Smooth muscle cell (in vitro differentiated cells): Measurements from ENCODE around the gene KLHDC7A. TPM values are rescaled to one million over a fixed set of nuclear protein-coding genes. Genes with fewer than 3 reads are reported as not detected.

Experiments used
- DNase-seq: peaks from one replicate; lab custom pipeline; 2025; ENCODE audit not compliant: unreplicated experiment; lab: John Stamatoyannopoulos, UW
- H2AFZ ChIP-seq: fragments of 200-600 bp; sonication (generic); 2 replicates; pipeline ENCODE4 v1.6.0; 2016; ENCODE audit warnings: antibody characterized with exemption, low read depth, mild to moderate bottlenecking
- H3F3A ChIP-seq: fragments of 200-600 bp; sonication (generic); 2 replicates; pipeline ENCODE4 v1.6.0; 2017; ENCODE audit warnings: antibody characterized with exemption, low read depth
- H3K27ac ChIP-seq: fragments of 200-600 bp; sonication (generic); 2 replicates; pipeline ENCODE4 v1.5.1; 2016; ENCODE audit warnings: low read depth, mild to moderate bottlenecking
- H3K27me3 ChIP-seq: fragments of 200-600 bp; sonication (generic); 2 replicates; pipeline ENCODE4 v1.6.1; 2016; ENCODE audit warnings: low read depth, mild to moderate bottlenecking
- H3K36me3 ChIP-seq: fragments of 200-600 bp; sonication (generic); 2 replicates; pipeline ENCODE4 v1.5.1; 2016; ENCODE audit warnings: low read depth
- H3K4me1 ChIP-seq: fragments of 200-600 bp; sonication (generic); 2 replicates; pipeline ENCODE4 v1.5.1; 2016; ENCODE audit warnings: low read depth
- H3K4me2 ChIP-seq: fragments of 200-600 bp; sonication (generic); 2 replicates; pipeline ENCODE4 v1.6.0; 2016; ENCODE audit warnings: mild to moderate bottlenecking
- H3K4me3 ChIP-seq: fragments of 200-600 bp; sonication (generic); 2 replicates; pipeline ENCODE4 v1.5.1; 2016; ENCODE audit warnings: mild to moderate bottlenecking
- H3K79me2 ChIP-seq: fragments of 200-600 bp; sonication (generic); 2 replicates; pipeline ENCODE4 v1.6.0; 2016; ENCODE audit warnings: low read depth, mild to moderate bottlenecking
- H3K9ac ChIP-seq: fragments of 200-600 bp; sonication (generic); 2 replicates; pipeline ENCODE4 v1.6.0; 2016; ENCODE audit warnings: low read depth
- H3K9me3 ChIP-seq: fragments of 200-600 bp; sonication (generic); replicated peaks from 2 replicates; pipeline ENCODE4 v1.5.1; 2016; ENCODE audit warnings: low read depth
- H4K20me1 ChIP-seq: fragments of 200-600 bp; sonication (generic); 2 replicates; pipeline ENCODE4 v1.6.0; 2016; ENCODE audit warnings: low read depth
- CTCF ChIP-seq: fragments of 200-600 bp; sonication (generic); IDR thresholded peaks from 2 replicates; pipeline ENCODE4 v1.5.1; 2017; ENCODE audit warnings: borderline replicate concordance, mild to moderate bottlenecking, antibody characterized with exemption; ENCODE audit not compliant: insufficient read depth, poor library complexity, severe bottlenecking
- WGBS: methylation state at CpG from one replicate; pipeline ENCODE4 v1.1.7; 2016; ENCODE audit warnings: low lambda C conversion rate; 5-methylcytosine and 5-hydroxymethylcytosine counted together
- polyA plus RNA-seq: library from polyadenylated mRNA; unstranded; fragments of >200 nt; fragmentation: Nextera tagmentation; extraction: Ambion mirVana; gene quantifications from 2 replicates; pipeline ENCODE4 v1.2.1, GENCODE V29; 2016
- total RNA-seq: library from RNA; depleted of rRNA; stranded (reverse); fragments of >200 nt; gene quantifications from 2 replicates; pipeline ENCODE4 v1.2.3, GENCODE V29; 2014

The KLHDC7A gene
- total and polyA plus RNA-seq, 2 experiments from 2014 or later: 0.41 TPM; not detected in 1

- no peak overlapping the region for H3K27ac ChIP-seq
- DNase-seq: no peak
- no peaks in the 10 kb centered on the region for H3K79me2 ChIP-seq
- H3F3A ChIP-seq: no peaks in the 10 kb centered on the region
- no peaks in the 10 kb centered on the region for H3K9me3 ChIP-seq
- H2AFZ ChIP-seq: no peak overlapping the region
- 78% methylated on average over 3 of the region's 3 CpGs for WGBS
- no peak overlapping the region for H3K9ac ChIP-seq
- no peaks in the 10 kb centered on the region for H3K36me3 ChIP-seq
- no peaks in the 10 kb centered on the region for H4K20me1 ChIP-seq
- H3K4me3 ChIP-seq: no peak overlapping the region
- no peaks in the 10 kb centered on the region for H3K4me1 ChIP-seq
- peaks cover 12% of the 10 kb centered on the region for H3K27me3 ChIP-seq
- TF ChIP-seq CTCF: no peak
- H3K4me2 ChIP-seq: no peak overlapping the region
Measured at GRCh38 chr1:18504609-18505008, 23.9 kb downstream of the KLHDC7A start.

- no peak overlapping the region for H3K4me2 ChIP-seq
- no peak overlapping the region for H2AFZ ChIP-seq
- no peaks in the 10 kb centered on the region for H3K79me2 ChIP-seq
- no peak for DNase-seq
- H3K27ac ChIP-seq: no peak overlapping the region
- no peaks in the 10 kb centered on the region for H3K9me3 ChIP-seq
- no peaks in the 10 kb centered on the region for H3F3A ChIP-seq
- H3K9ac ChIP-seq: no peak overlapping the region
- H3K27me3 ChIP-seq: peaks cover 1% of the 10 kb centered on the region
- no peaks in the 10 kb centered on the region for H4K20me1 ChIP-seq
- H3K36me3 ChIP-seq: no peaks in the 10 kb centered on the region
- no peak for TF ChIP-seq CTCF
- H3K4me1 ChIP-seq: no peaks in the 10 kb centered on the region
- H3K4me3 ChIP-seq: no peak overlapping the region
Measured at GRCh38 chr1:18505666-18506065, 24.9 kb downstream of the KLHDC7A start.

- WGBS: 88% methylated on average over 1 of the region's 1 CpG
Measured at GRCh38 chr1:18508084-18508483, 27.4 kb downstream of the KLHDC7A start.

More at GRCh38 chr1:18508084-18508483, 27.4 kb downstream of the KLHDC7A start:
- Histone ChIP-seq H3K4me2 (no peak overlapping the region), H3K27ac (no peak overlapping the region), H3K27me3 (no peaks in the 10 kb centered on the region), H3K9ac (no peak overlapping the region), H3K79me2 (no peaks in the 10 kb centered on the region), H3K9me3 (no peaks in the 10 kb centered on the region), H3K36me3 (no peaks in the 10 kb centered on the region), H3F3A (no peaks in the 10 kb centered on the region), H2AFZ (no peak overlapping the region), H3K4me3 (no peak overlapping the region), H4K20me1 (no peaks in the 10 kb centered on the region), H3K4me1 (no peaks in the 10 kb centered on the region)
- TF ChIP-seq CTCF: no peak
- no peak for DNase-seq
